Gastroesophageal sphincter (tissue), 4 donors: ENCODE results near the gene TMOD4. TPM values are rescaled to one million over a fixed set of nuclear protein-coding genes. Genes with fewer than 3 reads are reported as not detected.
"Not testable (repeated sequence)": the region's sequence is repeated elsewhere in the genome, so short reads cannot be mapped to it uniquely, and the experiment has no call there.

Experiments
- ATAC-seq: fragments of 150-250 bp; one replicate; pipeline ENCODE4 v1.9.1; 2016; ENCODE audit warnings: mild to moderate bottlenecking, moderate library complexity
- H3K27ac ChIP-seq, 4 donors: fragments of 200-600 bp; sonication (generic) in 3 of 4; 1 replicate in 3 of 4; 2 replicates in 1 of 4; pipeline ENCODE4 v1.5.1; 2016 to 2019
- H3K27me3 ChIP-seq: fragments of 200-600 bp; sonication (generic); one replicate; pipeline ENCODE4 v1.5.1; 2019
- H3K36me3 ChIP-seq, 2 donors: fragments of 200-600 bp; sonication (generic); one replicate each; pipeline ENCODE4 v1.5.1; 2019; ENCODE audit warnings: control low read depth in 1 of 2
- H3K4me1 ChIP-seq, 3 donors: fragments of 200-600 bp; sonication (generic); 1 replicate in 2 of 3; 2 replicates in 1 of 3; pipeline ENCODE4 v1.5.1; 2016 to 2019; ENCODE audit warnings: control low read depth in 2 of 3
- H3K4me3 ChIP-seq, 2 donors: fragments of 200-600 bp; sonication (generic); one replicate each; pipeline ENCODE4 v1.5.1; 2019; ENCODE audit warnings: mild to moderate bottlenecking in 1 of 2, moderate library complexity in 1 of 2
- H3K9me3 ChIP-seq, 3 donors: fragments of 200-600 bp; sonication (generic); one replicate each; pipeline ENCODE4 v1.5.1; 2017 to 2019; ENCODE audit warnings: control low read depth in 2 of 3
- CTCF ChIP-seq, 4 experiments: fragments of 200-600 bp in 2 of 4; fragments of 450-650 bp in 2 of 4; sonication (generic) in 1 of 4; IDR thresholded peaks; one replicate each; pipeline ENCODE4 v1.5.1; 2017 to 2019; ENCODE audit warnings: antibody characterized with exemption in 4 of 4, mild to moderate bottlenecking in 2 of 4, moderate library complexity in 2 of 4
- EP300 ChIP-seq: sonication (generic); formaldehyde crosslinking; IDR thresholded peaks from one replicate; pipeline ENCODE4 v1.6.1; 2017; ENCODE audit warnings: antibody characterized with exemption, mild to moderate bottlenecking
- POLR2A ChIP-seq, 2 donors: fragments of 450-650 bp; IDR thresholded peaks; one replicate each; pipeline ENCODE4 v1.6.1; 2017; ENCODE audit warnings: antibody characterized with exemption in 2 of 2, mild to moderate bottlenecking in 2 of 2, moderate library complexity in 1 of 2
- POLR2AphosphoS5 ChIP-seq: sonication (generic); formaldehyde crosslinking; IDR thresholded peaks from one replicate; pipeline ENCODE4 v1.6.1; 2017; ENCODE audit warnings: antibody characterized with exemption
- WGBS, 2 donors: methylation state at CpG; one replicate each; pipeline ENCODE4 v1.1.5; 2018; ENCODE audit warnings: low coverage in 1 of 2; 5-methylcytosine and 5-hydroxymethylcytosine counted together
- total RNA-seq, 4 donors: library from RNA; depleted of rRNA; stranded (reverse); fragments of >200 nt; gene quantifications; one replicate each; pipeline ENCODE4 v1.1.0, GENCODE V29; 2016

The TMOD4 gene
- total RNA-seq, 4 donors from 2014 or later = 2.2 TPM; not detected in 3

GRCh38 chr1:151189637-151190445, 14.1 kb upstream of the TMOD4 start, which contains the start of gene VPS72:
Gene VPS72 (minus strand): TSS chr1:151190197. CDS start chr1:151190121, 76 bp downstream.
- Histone ChIP-seq H3K36me3 (peaks cover 0 to 12% of the 10 kb centered on the region in 2 donors), H3K4me3 (peak within 1 kb of the TSS; percentile 78 to 93), H3K27ac (peak within 1 kb of the TSS; percentile 51 to 95 (median 90)), H3K27me3 (no peaks in the 10 kb centered on the region), H3K9me3 (no peaks in the 10 kb centered on the region), H3K4me1 (peaks cover 11 to 49% (median 21%) of the 10 kb centered on the region in 3 donors)
- peak; percentile 94 for ATAC-seq
- TF ChIP-seq POLR2A (IDR thresholded peaks at IDR 0.05) = peak; percentile 35 to 56
- TF ChIP-seq EP300 = no peak
- peak; percentile 77 for TF ChIP-seq POLR2AphosphoS5
- peak in 3 of 4 experiments; percentile 23 to 68 (median 59) for TF ChIP-seq CTCF (IDR thresholded peaks at IDR 0.05)
- WGBS, 2 donors = 0 to 3% methylated on average over 16 to 23 of the region's 42 CpGs

GRCh38 chr1:151188667-151189066, 12.9 kb upstream of the TMOD4 start:
- Histone ChIP-seq H3K4me1 (peaks cover 11 to 49% (median 21%) of the 10 kb centered on the region in 3 donors), H3K4me3 (peak overlapping the region; percentile 78 to 93), H3K27ac (peak overlapping the region; percentile 51 to 95 (median 90)), H3K36me3 (peaks cover 0 to 24% of the 10 kb centered on the region in 2 donors)
- not testable (repeated sequence) for H3K27me3 ChIP-seq, ATAC-seq, H3K9me3 ChIP-seq
- 61 to 68% methylated on average over 5 to 8 of the region's 8 CpGs for WGBS, 2 donors

- 59 to 78% methylated on average over 1 of the region's 1 CpG for WGBS, 2 donors
- Histone ChIP-seq H3K4me3 (no peak overlapping the region), H3K4me1 (peaks cover 11 to 49% (median 21%) of the 10 kb centered on the region in 3 donors), H3K27ac (peak overlapping the region; percentile 51 to 95 (median 81)), H3K36me3 (peaks cover 0 to 38% of the 10 kb centered on the region in 2 donors), H3K9me3 (no peaks in the 10 kb centered on the region), H3K27me3 (no peaks in the 10 kb centered on the region)
- no peak for ATAC-seq
- TF ChIP-seq POLR2A (IDR thresholded peaks at IDR 0.05) = no peak
- TF ChIP-seq CTCF (IDR thresholded peaks at IDR 0.05) = no peak
- TF ChIP-seq EP300 = no peak
- TF ChIP-seq POLR2AphosphoS5 = no peak
Measured at GRCh38 chr1:151187205-151187604, 11.4 kb upstream of the TMOD4 start.

GRCh38 chr1:151184211-151184610, 8.4 kb upstream of the TMOD4 start:
- WGBS, 2 donors = 87 to 98% methylated on average over 7 to 10 of the region's 10 CpGs
- no peak for ATAC-seq
- no peaks in the 10 kb centered on the region for H3K27me3 ChIP-seq
- TF ChIP-seq CTCF (IDR thresholded peaks at IDR 0.05) = no peak
- TF ChIP-seq POLR2AphosphoS5 = no peak
- TF ChIP-seq POLR2A (IDR thresholded peaks at IDR 0.05) = no peak
- TF ChIP-seq EP300 = no peak
- H3K9me3 ChIP-seq = no peaks in the 10 kb centered on the region
- H3K36me3 ChIP-seq = peaks cover 0 to 68% of the 10 kb centered on the region in 2 donors
- peaks cover 11 to 40% (median 21%) of the 10 kb centered on the region in 3 donors for H3K4me1 ChIP-seq
- H3K27ac ChIP-seq = no peak overlapping the region
- no peak overlapping the region for H3K4me3 ChIP-seq

- ATAC-seq = no peak
- H3K27ac ChIP-seq = peak overlapping the region in 3 of 4 donors; percentile 57 to 79 (median 59)
- no peaks in the 10 kb centered on the region for H3K9me3 ChIP-seq
- H3K4me1 ChIP-seq = peaks cover 0 to 30% (median 10%) of the 10 kb centered on the region in 3 donors
- H3K27me3 ChIP-seq = no peaks in the 10 kb centered on the region
- peaks cover 0 to 93% of the 10 kb centered on the region in 2 donors for H3K36me3 ChIP-seq
- TF ChIP-seq POLR2A (IDR thresholded peaks at IDR 0.05) (no peak), POLR2AphosphoS5 (no peak), EP300 (no peak), CTCF (IDR thresholded peaks at IDR 0.05) (no peak)
- H3K4me3 ChIP-seq = no peak overlapping the region
- WGBS, 2 donors = 80 to 90% methylated on average over 2 to 9 of the region's 17 CpGs
Measured at GRCh38 chr1:151176514-151177045, 799 bp upstream of the TMOD4 start.
